Glomerular visceral epithelial cell (primary cell): Measurements from ENCODE around the gene SOX9.

ENCODE experiments used
- DNase-seq: peaks from one replicate; pipeline ENCODE4 v3.0.0-alpha.2; 2016; ENCODE audit errors: extremely low spot score

Gene SOX9

DNA sequence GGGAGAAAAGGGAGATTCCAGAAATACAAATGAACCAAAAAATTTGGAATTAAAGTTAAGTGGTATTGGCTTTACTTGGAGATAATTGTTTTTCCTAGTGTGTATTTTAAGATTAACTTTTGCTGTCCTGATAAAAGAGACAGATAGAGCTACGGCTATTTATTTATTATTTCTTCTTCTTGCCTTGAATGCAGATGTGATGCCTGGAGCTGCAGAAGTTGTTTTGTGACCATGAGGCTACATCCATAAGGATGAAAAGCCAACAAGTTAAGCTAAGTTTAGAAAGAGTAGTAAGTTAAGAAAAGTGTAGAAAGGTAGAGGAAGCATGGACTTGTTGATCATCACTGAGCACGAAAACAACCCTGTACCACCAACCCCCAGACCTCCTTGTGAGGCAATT, 41.7 kb downstream of the SOX9 start:
- DNase-seq, result no peak

DNA sequence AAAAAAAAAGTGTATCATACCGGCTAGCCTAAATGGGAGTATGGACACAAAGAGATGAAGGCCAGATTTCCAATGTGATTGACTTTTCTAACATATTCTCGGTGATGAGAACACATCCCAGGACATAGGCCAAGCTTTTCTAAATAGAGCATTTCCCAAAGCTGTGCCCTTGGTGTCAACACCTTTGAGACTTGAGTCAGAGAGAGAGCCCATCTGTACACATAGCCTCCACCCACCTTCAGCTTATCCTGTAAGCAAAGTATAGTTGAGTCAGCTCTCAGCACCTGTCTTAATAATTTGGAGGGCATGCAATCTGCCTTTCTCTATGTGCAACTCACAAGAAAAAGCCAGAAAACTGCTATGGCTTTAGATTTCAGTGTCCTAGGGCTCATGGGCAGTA, 42.7 kb downstream of the SOX9 start:
- no peak for DNase-seq

DNA sequence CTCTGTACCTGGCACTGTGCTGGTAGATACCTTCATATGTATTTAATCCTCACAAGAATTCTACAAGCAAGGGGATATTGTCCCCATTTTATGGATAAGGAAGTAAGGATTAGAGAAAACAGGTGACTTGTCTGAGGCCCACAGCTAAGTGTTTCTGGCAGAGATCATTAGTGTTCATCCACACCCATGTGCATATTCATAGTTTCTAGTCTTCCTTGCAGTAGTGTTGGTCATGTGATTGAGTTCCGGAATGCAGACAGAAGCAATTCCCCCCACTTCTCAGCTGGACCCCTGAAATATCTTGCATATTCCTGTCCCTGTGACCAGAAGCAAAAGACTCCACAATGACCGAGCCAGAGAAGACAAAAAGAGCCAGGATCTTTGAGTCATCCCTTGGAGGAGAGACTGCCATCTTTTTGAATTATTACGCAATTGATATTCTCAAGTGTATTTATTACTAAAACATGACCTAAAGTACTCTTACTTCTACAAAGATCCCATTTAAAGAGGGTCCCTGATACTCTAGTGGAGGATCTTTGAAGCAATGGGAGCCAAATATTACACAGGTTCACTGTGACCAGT, 43.4 kb downstream of the SOX9 start:
- no peak for DNase-seq

DNA sequence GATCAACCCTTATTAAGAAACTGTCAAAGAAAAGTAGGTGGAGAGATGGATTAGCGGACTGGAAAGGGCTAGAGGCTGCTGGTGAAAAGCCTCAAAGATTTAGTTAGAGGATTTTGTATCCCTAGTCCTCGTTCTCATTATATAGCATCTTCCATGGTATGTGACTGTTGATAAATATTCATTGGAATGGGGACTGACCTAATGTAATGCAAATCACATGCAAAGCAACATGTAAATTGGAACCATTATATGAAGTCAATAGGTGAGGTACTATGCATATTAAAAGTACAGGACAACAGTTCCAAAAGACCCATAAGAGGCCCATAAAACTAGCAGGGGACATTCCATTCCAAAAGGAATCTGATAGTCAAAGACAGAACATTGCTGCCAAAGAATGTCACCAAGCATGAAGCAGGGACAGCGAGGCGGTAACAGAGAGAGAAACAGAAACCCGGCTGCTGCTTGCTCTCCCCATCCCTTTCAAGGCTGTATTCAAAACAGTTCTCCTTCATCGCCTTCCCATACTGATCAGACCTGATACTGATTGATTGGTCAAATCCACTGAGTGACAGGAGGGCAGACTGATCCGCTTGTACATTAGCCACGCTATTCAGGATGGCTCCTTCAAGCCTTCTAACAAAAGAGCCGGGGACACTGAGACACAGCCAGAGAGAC, 44.5 kb downstream of the SOX9 start:
- no peak for DNase-seq

DNA sequence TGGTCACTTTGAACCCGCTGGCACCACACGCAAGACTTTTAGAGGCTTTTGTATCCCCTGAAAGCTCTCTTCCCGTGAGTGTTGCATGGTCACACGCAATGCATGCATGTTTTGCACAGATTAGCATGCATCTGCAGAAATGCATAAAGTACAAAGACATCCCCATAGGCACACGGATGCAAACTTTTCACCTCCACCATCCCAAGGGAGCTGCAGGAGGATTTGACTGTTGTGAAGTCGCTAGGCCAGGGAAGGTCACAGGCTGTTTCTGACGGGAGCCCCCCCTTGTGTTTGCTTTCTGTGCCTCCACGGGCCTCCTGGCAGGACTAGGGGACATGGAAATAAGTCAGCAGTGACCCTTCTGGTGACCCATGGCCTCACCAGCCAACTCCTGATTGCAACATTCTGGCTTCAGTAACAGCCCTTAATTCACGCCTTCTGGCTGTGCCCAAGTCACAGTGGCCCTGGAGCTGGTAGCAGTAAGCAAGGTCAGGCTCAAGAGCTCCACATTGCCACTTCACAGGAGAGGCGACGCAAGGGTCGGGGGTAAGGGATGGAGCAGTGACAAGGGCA, 45.1 kb downstream of the SOX9 start:
- no peak for DNase-seq

DNA sequence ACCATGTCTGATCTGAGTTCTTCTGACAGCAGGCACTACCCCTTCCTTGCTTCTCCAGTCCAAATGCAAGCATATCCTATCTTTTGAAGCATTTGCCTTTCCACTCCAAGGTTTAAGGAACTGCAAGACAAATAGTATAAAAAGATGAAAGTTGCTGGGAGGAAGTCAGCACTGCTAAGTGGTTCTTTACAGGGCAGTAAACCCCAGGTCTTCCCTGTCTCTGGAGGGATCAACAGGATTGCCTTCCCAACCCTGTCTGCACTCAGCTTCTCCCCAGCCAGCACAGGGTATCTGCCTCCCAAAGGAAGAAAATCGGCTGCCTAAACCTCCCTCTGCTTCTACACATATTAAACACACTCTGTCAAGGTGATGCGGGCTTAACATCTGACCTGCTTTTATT, 46.8 kb downstream of the SOX9 start:
- DNase-seq, result no peak

DNA sequence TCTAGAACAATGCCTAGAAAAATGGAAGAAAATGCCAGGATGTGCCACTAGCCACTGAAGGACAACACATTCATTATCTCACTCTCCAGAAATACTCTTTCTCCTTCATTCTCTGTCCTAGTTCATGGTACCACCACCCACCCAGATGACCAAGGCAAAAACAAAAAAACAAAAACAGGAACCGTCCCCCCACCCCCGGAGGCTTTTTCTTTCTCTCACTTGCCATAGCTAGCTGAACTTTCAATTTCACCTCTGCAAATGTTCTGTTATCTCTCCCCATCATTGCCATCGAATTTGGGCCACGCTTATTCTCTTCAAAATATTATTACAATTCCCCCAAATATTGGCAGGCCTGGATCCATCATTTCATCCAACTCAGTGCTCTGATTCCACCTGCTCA, 49.0 kb downstream of the SOX9 start:
- DNase-seq, result no peak

DNA sequence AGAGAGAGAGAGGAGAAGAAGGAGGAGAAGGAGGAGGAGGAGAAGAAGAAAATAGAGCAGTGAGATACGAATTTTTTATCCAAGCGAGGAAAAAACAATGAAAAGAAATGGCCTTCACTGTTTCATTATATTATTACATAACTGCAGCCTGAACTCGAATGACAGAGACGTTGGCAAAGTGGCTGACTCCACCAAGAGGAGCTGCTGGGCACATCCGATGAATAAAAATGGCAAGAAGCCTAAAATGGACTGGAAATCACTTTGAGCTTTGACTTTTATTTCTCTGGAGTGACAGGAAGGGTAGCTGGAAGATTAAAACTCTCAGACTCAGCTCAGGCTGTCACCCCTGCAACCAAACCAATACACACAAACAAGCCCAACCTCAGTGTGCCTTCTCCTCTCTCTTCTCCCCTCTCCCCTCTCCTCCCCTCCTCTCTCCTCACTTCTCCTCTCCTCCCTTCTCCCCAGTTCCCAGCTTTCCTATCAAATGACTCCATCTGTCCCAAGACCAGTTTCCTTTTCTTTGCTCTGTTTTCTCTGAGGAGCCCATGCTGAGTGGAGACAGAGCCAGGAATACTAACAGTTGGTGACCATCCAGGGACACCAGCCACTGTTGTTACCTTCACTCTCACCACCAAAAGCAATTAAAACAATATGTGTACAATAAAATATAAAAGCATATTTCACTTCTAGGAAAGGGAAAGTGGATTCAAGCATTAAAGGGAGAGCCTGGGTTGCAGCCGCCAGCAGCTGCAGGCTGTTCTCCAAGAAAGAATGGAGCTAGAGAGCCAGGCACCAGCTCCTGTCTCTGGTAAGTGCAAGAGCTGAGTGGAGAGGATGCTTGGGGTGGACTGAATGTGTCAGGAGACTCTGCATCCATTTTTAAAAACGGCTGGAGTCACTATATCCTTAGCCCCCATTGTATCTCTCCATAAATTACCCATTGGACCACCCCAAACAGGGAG, 51.2 kb downstream of the SOX9 start:
- no peak for DNase-seq

DNA sequence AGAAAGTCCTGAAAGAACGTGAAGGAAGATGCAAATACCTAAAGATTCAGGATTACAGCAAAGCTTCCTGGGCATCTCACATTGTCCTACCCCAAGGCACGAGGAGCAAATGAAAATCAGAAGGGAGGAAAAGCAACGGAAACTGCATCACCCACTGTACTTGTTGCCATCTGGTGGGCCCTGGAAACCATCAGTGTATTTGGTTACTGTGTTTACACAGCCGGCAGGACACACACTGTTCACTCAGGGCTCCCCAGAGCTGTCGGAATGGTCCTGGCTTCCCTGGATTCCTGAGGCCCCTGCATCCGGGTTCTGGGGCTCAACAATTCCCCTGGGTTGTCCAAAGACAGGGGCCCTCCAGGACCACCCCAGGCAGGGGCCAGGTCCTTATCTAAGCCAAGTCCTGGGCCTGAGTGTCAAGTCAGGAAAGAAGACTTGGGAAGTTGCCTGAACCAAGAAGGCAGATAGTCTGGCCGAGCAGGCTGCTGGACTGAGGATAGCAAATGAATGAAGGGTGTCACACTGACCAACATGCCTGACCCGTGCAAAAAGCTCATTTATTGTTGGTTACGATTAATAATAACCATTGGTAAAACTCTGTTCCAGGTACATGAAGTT, 52.8 kb downstream of the SOX9 start:
- DNase-seq, result no peak

DNA sequence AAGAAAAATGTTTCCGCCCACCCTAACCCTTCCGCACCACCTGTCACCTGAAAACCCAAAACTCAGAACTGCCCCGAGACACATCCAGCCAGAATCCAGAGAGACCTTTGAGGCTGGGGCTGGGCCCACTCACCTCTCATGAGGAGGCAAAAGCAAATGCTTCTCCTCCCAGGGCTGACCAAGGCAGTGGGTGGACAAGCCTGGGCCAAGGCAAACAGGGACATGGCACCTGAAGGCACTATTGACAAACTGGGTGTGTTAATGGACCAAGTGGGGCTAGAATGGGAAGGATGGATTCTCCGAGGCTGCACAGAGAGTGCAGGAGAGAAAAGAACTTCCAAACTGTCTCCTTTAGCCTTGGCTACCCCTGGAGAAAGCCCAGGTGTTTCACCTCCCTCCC, 54.4 kb downstream of the SOX9 start:
- DNase-seq, result no peak
